Right lobe of liver (tissue), 4 donors: ENCODE data around the gene DDX10.

ENCODE experiments used
- POLR2A ChIP-seq: fragments of 450-650 bp; IDR thresholded peaks from one replicate; pipeline ENCODE4 v1.6.1; 2017; ENCODE audit warnings: antibody characterized with exemption, mild to moderate bottlenecking
- TF ChIP-seq, protein P1 (sequence below), 4 donors: fragments of 200-600 bp in 3 of 4; fragments of 450-650 bp in 1 of 4; IDR thresholded peaks; one replicate each; pipeline versions ENCODE4 v1.5.1 to v1.8.0; 2016 to 2022; ENCODE audit warnings: antibody characterized with exemption in 4 of 4, mild to moderate bottlenecking in 2 of 4
- donor health status: DM: no; HTN: no; CAD: no.
- donor health status: DM: no; HTN: no; CAD: no.
- donor health status: DM: no; HTN: yes; CAD: no.

DNA sequence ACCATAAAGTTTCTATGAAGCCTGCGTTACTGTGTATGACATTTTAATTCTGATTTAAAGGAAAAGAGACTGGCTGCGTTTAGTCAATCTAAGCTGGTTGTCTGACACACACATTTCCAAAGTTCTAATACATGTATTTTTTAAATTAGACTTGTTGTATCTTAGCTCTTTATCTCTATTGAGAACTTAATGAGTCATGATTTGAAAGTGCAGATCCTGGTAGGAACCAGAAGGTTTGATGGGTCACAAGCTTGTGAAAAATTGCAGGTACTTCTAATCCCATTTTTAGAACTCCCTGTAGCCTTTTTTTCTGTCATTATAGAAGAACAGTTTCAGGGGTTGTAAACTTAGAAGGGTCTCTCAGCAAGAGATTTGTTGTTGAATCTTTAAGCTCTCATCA lies 210.3 kb downstream of the DDX10 start:
- TF ChIP-seq, protein P1, sequence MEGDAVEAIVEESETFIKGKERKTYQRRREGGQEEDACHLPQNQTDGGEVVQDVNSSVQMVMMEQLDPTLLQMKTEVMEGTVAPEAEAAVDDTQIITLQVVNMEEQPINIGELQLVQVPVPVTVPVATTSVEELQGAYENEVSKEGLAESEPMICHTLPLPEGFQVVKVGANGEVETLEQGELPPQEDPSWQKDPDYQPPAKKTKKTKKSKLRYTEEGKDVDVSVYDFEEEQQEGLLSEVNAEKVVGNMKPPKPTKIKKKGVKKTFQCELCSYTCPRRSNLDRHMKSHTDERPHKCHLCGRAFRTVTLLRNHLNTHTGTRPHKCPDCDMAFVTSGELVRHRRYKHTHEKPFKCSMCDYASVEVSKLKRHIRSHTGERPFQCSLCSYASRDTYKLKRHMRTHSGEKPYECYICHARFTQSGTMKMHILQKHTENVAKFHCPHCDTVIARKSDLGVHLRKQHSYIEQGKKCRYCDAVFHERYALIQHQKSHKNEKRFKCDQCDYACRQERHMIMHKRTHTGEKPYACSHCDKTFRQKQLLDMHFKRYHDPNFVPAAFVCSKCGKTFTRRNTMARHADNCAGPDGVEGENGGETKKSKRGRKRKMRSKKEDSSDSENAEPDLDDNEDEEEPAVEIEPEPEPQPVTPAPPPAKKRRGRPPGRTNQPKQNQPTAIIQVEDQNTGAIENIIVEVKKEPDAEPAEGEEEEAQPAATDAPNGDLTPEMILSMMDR (IDR thresholded peaks at IDR 0.05): no peak
- TF ChIP-seq POLR2A: no peak
